Measurements from ENCODE around the gene ATP2B1.

Gene ATP2B1

DNA sequence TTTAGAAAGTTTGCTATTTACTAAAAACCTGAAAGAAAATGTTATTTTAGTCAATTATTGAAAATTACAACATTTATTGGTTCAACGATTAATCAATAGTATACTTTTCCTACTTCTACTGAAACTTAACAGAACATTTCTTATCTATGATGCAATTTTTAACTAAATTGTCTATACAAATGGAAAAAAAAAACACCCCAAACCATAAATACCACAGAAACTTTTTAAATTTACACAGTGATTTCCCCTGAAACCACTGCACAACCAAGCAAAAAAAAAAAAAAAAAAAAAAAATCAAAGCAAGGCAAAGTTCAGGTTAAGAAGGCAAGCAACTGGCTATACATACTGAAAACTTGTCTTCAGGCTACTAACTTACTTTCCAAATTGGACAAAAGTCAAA lies 110.9 kb downstream of the ATP2B1 start:
- Mint-ChIP-seq H3K4me1 (ENCODE audit: low read depth) (peaks cover 16% of the 10 kb centered on the region), H3K4me3 (no peak overlapping the region), H3K9me3 (no peaks in the 10 kb centered on the region), H3K36me3 (ENCODE audit: low read depth) (peaks cover 72% of the 10 kb centered on the region), H3K27ac (no peak overlapping the region), H3K27me3 (no peaks in the 10 kb centered on the region)
- intact Hi-C loops (cut with micrococcal nuclease): no loop called here

DNA sequence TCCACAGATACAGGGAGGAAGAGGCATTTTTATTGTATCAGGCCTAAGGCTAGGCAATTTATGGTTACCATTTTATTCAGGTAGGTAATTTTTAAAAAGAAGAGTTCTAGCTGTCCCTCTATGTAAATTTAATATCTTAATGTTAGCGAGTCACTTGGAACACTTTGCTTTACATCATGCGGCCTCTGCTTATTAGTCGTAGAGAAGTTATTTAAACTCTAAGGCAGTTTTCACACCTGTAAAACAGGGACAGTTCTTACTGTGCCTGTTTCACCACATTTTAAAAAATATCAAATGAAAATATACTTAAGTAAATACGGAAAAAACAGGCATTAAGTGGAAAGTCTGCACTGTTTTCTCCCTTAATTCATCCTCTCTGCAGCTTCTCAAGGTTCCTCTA lies 111.4 kb downstream of the ATP2B1 start:
- Mint-ChIP-seq H3K27ac (no peak overlapping the region), H3K27me3 (no peaks in the 10 kb centered on the region), H3K9me3 (no peaks in the 10 kb centered on the region), H3K36me3 (ENCODE audit: low read depth) (peaks cover 72% of the 10 kb centered on the region), H3K4me1 (ENCODE audit: low read depth) (peaks cover 16% of the 10 kb centered on the region), H3K4me3 (no peak overlapping the region)
- intact Hi-C loops (cut with micrococcal nuclease): no loop called here

DNA sequence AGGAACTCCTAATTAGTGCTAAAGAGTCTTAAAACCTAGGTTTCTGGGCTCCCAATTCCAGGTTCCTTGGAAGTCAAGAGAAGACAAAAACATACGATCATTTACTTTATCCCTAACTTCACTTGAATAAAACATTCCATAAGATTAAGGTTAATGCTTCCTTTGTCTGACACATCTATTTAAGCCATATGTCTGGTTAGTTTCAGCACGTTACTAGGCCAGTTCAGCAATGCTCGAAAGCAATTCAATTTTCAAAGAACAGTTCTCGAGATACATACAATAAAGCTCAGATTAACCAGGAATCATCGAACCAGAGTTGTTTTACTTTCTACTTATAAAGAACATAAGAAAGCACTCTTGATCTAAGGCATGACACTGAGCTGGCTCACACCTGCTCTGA lies 114.8 kb downstream of the ATP2B1 start:
- intact Hi-C loops (cut with micrococcal nuclease): no loop called here
- H3K4me3 Mint-ChIP-seq: no peak overlapping the region
- no peaks in the 10 kb centered on the region for H3K9me3 Mint-ChIP-seq
- H3K27me3 Mint-ChIP-seq: no peaks in the 10 kb centered on the region
- H3K27ac Mint-ChIP-seq: no peak overlapping the region
- peaks cover 76% of the 10 kb centered on the region for H3K36me3 Mint-ChIP-seq (ENCODE audit: low read depth)
- peaks cover 13% of the 10 kb centered on the region for H3K4me1 Mint-ChIP-seq (ENCODE audit: low read depth)

DNA sequence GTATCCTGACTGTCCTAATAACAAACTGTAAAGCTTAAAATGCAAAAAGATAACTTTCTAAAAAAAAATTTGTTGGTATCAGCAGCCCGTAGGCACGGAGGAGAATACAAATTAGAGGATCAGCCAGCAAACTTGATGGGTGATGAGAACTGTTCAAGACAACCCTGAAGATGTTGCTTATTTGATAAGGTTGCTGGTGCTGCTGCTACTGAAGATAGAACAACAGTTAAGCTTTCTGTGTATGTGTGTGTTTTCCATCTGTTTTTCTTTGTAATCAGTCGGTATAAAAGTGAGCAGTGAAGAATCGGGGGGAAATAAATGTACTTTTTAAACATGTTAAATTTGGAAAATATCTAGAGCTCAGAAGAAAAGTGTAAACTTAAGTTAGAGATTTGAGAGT lies 115.4 kb downstream of the ATP2B1 start:
- Mint-ChIP-seq H3K9me3 (no peaks in the 10 kb centered on the region), H3K36me3 (ENCODE audit: low read depth) (peaks cover 73% of the 10 kb centered on the region), H3K4me1 (ENCODE audit: low read depth) (peaks cover 7% of the 10 kb centered on the region), H3K27me3 (no peaks in the 10 kb centered on the region), H3K4me3 (no peak overlapping the region), H3K27ac (peak overlapping the region; percentile 31)
- intact Hi-C loops (cut with micrococcal nuclease): no loop called here

DNA sequence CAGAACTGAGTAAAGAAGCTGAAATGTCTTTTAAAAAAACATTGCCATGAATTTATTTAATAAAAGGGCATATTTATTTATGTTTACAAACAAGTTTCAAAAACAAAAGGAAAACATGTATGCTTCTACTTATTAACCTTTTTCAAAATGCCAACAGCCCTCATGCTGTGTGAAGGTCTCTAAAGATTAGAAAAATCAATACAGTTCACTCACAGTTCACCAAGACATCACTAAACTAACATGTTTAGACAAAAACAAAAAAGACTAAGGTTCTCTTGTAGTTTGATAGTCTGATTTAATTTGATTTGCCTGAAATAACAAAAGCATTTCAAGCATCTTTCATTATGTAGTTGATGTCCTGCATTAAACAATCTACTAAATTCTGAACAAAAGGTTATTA lies 118.9 kb downstream of the ATP2B1 start:
- H3K27me3 Mint-ChIP-seq: no peaks in the 10 kb centered on the region
- intact Hi-C loops (cut with micrococcal nuclease): loop anchor here (5.0 kb wide), 1 partner anchor 33 kb away; no protein-coding TSS in a partner anchor
- peaks cover 8% of the 10 kb centered on the region for H3K4me1 Mint-ChIP-seq (ENCODE audit: low read depth)
- H3K36me3 Mint-ChIP-seq (ENCODE audit: low read depth): peaks cover 84% of the 10 kb centered on the region
- no peak overlapping the region for H3K27ac Mint-ChIP-seq
- no peaks in the 10 kb centered on the region for H3K9me3 Mint-ChIP-seq
- no peak overlapping the region for H3K4me3 Mint-ChIP-seq

DNA sequence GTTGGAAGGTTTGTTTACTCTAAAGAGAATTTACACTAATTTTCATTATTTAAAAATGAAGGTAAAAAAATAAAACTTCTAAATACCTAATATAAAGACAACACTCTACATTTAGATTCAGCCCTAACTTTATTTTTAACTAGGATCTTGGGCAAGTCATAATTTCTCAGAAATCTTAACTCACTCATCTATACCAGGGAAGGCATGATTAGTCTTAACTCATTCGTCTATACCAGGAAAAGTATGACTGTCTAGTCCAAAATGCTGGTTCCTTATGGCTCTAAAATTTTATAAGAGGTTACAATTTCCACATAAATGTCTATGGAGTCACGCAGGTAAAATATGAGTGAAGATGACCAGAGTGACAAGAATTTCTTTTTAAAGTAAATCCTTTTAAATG lies 130.1 kb downstream of the ATP2B1 start:
- Mint-ChIP-seq H3K27ac (no peak overlapping the region), H3K4me1 (ENCODE audit: low read depth) (peaks cover 6% of the 10 kb centered on the region), H3K4me3 (no peak overlapping the region), H3K9me3 (no peaks in the 10 kb centered on the region), H3K36me3 (ENCODE audit: low read depth) (peaks cover 10% of the 10 kb centered on the region), H3K27me3 (no peaks in the 10 kb centered on the region)
- intact Hi-C loops (cut with micrococcal nuclease): no loop called here

DNA sequence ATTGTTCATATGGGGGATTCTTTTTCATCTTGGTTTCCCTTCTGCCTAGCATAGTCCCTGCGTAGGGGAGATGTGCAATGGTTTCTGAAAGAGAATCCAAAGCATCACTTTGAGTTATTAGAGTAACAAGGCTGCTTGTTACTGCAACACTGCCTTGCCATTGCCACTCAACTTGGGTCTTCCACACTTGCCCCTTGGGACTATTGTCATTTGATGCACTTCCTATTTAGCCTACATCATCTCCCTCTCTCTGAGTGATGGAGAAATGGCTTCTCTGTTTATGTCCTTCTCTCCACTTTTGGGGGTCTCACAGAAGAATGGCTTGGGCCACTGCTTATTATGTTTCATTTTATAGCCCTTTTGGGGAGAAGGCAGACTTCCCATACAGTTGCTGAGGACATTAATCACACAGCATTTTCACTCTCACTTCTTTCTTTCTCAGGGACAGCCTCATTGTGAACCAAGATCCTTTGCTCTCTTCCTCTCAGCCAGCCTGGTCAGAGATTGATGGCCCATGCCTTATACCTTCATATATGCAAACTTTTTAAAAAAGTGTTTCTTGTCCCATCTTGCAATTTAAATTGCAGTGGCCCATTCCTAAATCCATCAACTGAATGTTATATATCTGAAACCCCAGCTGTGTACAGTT lies 131.9 kb downstream of the ATP2B1 start:
- Mint-ChIP-seq H3K27me3 (no peaks in the 10 kb centered on the region), H3K4me1 (ENCODE audit: low read depth) (peaks cover 6% of the 10 kb centered on the region), H3K36me3 (ENCODE audit: low read depth) (no peaks in the 10 kb centered on the region), H3K4me3 (no peak overlapping the region), H3K27ac (no peak overlapping the region), H3K9me3 (no peaks in the 10 kb centered on the region)
- intact Hi-C loops (cut with micrococcal nuclease): no loop called here

DNA sequence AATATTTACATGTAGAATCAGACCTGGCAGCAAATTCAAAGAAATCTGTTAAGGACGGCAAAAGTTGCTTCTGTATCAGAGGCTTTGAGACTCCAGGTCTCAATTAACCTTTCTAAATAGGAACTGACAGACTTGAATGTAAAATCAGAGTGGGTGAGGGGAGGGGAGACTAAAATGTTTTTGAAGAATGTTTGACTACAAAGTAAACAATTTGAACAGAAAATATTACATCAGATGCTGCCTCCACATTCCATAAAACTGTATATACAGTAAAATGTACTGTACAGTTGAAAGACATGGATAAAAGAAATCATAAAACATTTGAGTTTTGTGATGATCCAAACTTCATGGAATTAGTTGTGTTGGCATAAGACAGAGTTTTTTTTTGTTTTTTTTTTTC lies 133.3 kb downstream of the ATP2B1 start:
- intact Hi-C loops (cut with micrococcal nuclease): no loop called here
- peaks cover 6% of the 10 kb centered on the region for H3K4me1 Mint-ChIP-seq (ENCODE audit: low read depth)
- no peaks in the 10 kb centered on the region for H3K9me3 Mint-ChIP-seq
- H3K36me3 Mint-ChIP-seq (ENCODE audit: low read depth): no peaks in the 10 kb centered on the region
- H3K27ac Mint-ChIP-seq: no peak overlapping the region
- no peak overlapping the region for H3K4me3 Mint-ChIP-seq
- H3K27me3 Mint-ChIP-seq: no peaks in the 10 kb centered on the region

DNA sequence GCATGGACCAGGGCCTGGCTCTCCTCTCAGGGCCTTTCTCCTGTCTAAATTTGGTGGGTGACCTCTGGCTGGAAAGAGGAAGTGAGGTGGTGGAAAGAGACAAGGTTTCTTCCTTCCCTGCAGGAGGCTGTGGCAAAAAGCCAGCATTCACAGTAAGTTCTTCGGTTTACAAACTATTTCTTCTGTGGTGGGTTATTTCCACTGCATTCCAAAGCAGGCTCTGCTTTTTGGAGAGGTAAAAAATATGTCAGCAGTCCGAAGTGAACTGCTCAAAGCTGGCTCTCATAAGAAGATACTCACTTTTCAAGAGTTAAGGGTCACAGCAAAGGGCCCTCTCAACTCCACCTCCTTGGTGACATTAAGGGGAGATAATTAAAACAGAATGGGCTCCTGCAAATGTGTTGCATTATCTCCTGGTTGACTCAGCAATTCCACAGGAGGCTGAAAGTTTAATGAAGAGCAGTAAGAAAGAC lies 133.9 kb downstream of the ATP2B1 start:
- intact Hi-C loops (cut with micrococcal nuclease): no loop called here
- Mint-ChIP-seq H3K4me3 (no peak overlapping the region), H3K27ac (no peak overlapping the region), H3K4me1 (ENCODE audit: low read depth) (peaks cover 6% of the 10 kb centered on the region), H3K36me3 (ENCODE audit: low read depth) (no peaks in the 10 kb centered on the region), H3K9me3 (no peaks in the 10 kb centered on the region), H3K27me3 (no peaks in the 10 kb centered on the region)

DNA sequence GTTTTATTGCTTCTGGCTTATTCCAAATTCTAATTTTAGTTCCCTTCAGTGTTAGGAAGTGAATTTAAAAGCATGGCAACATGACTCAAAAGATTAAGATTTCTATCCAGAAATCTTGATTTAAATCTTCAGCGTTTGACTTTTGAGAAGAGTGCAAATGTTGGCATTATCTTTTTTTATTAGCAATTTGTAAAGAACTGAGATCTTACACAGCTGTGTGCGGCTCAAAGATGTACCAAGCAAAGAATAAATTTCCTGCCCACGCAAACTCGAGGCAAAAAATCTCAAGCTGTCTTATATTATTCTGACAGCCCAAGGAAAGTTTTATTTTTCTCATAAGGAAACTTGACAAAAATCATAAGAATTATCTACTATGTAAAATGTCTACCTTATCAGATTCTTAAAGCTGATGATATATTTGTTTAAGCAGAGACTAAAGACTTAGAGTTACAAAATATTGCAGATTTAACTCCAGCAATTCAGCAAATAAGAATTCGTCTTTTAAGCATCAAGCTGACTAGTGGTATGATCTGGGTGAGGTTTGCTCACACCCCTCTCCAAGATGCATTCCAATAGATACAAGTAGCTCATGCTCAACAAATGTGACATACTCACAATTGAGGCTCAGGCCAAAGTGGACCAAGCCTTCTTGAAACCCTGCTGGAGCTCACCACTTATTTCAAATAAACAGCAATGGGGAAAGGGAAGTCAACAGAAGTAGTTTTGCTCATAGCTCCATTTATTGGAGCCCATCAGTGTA lies 135.4 kb downstream of the ATP2B1 start:
- intact Hi-C loops (cut with micrococcal nuclease): no loop called here
- Mint-ChIP-seq H3K4me1 (ENCODE audit: low read depth) (peaks cover 11% of the 10 kb centered on the region), H3K9me3 (no peaks in the 10 kb centered on the region)

DNA sequence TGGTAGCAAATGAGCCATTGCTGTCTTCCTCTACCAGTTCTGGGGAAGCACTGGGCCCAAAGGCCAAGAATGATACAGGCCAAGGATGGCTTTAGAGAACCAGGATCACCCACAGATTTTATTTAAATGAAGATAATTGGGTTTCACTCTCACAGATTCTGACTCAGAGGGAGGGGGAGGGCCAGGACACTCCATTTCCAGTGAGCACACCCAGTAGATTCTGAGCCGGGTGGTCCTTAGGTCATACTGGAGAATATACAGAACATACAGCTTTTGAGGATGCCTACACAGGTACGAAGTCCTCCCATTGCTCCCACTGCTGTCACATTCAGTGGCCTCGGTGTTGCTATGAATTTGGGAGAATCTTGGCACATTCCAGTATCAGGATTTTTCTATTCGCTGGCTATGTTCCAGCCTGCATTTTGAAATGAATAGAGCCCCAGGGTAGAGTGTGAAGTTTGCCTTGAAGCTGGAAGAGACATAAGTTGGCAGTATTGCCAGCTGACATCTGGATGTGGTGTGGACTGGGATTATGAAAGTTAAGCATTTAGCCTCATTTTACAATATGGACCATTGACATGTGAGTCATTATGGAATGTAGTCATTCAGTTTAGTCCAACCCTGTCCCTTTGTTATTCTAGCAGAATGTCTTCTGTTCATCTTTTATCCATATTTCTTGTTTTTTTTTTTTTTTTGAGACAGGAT lies 137.0 kb downstream of the ATP2B1 start:
- peaks cover 8% of the 10 kb centered on the region for H3K4me1 Mint-ChIP-seq (ENCODE audit: low read depth)
- no peak overlapping the region for H3K4me3 Mint-ChIP-seq
- intact Hi-C loops (cut with micrococcal nuclease): no loop called here
- no peaks in the 10 kb centered on the region for H3K27me3 Mint-ChIP-seq
- H3K27ac Mint-ChIP-seq: no peak overlapping the region
- no peaks in the 10 kb centered on the region for H3K9me3 Mint-ChIP-seq
- H3K36me3 Mint-ChIP-seq (ENCODE audit: low read depth): no peaks in the 10 kb centered on the region

More for the DNA sequence above, 135.4 kb downstream of the ATP2B1 start:
- H3K4me3 Mint-ChIP-seq: no peak overlapping the region
- no peaks in the 10 kb centered on the region for H3K27me3 Mint-ChIP-seq
- H3K27ac Mint-ChIP-seq: no peak overlapping the region
- H3K36me3 Mint-ChIP-seq (ENCODE audit: low read depth): no peaks in the 10 kb centered on the region

DNA sequence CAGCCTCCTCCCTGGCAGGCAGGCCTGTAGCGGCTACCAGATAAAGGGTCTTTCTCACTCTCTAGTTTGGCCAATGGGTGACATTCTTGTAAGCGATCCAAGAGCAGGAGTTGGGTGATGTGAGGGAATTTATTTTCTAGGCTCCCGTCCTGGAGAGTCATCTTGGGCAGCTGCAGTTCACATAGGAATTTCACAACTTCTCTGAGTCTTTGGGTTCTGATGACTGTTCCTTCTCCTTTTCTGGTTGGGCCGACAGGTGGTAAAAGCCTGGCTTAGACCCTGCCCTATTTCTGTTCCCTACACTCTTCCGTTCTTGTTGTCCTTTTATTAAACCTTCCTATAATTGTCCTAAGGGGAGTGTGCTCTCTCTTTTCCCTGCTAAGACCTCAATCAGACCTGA lies 140.2 kb downstream of the ATP2B1 start:
- no peaks in the 10 kb centered on the region for H3K36me3 Mint-ChIP-seq (ENCODE audit: low read depth)
- H3K27ac Mint-ChIP-seq: no peak overlapping the region
- H3K27me3 Mint-ChIP-seq: no peaks in the 10 kb centered on the region
- H3K9me3 Mint-ChIP-seq: no peaks in the 10 kb centered on the region
- no peak overlapping the region for H3K4me3 Mint-ChIP-seq
- intact Hi-C loops (cut with micrococcal nuclease): no loop called here
- H3K4me1 Mint-ChIP-seq (ENCODE audit: low read depth): peaks cover 6% of the 10 kb centered on the region

DNA sequence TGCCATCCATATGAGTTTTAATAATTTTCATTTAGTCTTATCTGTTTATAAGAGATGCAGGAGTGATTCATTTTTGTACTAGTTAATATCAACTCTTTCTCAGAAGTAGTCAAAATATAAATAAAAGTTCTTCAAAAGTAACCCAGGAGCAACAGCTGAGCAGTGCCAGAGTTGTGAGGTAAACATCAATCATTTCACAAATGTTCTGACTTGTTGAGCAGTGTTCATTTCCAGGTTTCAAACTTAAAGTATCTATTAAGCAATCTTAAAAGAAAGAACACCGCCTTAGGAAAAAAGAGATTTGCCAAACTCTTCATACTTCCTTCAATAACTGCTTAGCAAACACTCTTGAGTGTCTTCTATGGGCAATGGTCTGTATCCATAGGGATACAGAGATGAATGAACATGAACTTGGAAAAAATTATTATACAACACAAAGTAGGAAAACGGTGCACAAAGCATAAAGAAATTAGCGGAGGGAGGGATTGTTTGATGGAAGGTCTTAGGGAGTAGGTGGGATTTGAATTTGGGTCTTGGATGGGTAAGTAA lies 140.9 kb downstream of the ATP2B1 start:
- H3K4me1 Mint-ChIP-seq (ENCODE audit: low read depth): peaks cover 6% of the 10 kb centered on the region
- H3K27ac Mint-ChIP-seq: no peak overlapping the region
- H3K27me3 Mint-ChIP-seq: no peaks in the 10 kb centered on the region
- intact Hi-C loops (cut with micrococcal nuclease): no loop called here
- H3K36me3 Mint-ChIP-seq (ENCODE audit: low read depth): no peaks in the 10 kb centered on the region
- no peaks in the 10 kb centered on the region for H3K9me3 Mint-ChIP-seq
- H3K4me3 Mint-ChIP-seq: no peak overlapping the region

DNA sequence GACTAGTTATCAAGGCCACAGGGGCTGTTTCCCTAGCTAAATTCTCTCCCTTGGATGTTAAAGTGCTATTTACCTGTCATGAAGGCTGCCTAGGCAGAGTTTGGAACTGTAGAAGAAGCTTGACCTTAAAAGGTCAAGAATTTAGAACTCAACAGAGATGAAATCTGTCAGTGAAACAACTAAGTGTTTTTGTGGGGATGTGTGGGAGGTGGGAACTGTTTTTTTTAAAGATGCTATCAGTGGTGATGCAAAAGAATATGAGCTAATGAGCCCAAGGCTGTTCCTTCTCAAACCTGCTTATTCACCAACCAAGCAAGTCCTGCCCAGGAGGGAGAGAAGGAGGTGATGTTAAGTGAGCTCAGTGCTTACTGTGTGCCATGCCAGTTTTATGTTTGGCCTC lies 142.0 kb downstream of the ATP2B1 start:
- Mint-ChIP-seq H3K9me3 (no peaks in the 10 kb centered on the region), H3K4me3 (no peak overlapping the region), H3K36me3 (ENCODE audit: low read depth) (no peaks in the 10 kb centered on the region), H3K27me3 (no peaks in the 10 kb centered on the region), H3K4me1 (ENCODE audit: low read depth) (peaks cover 6% of the 10 kb centered on the region), H3K27ac (no peak overlapping the region)
- intact Hi-C loops (cut with micrococcal nuclease): no loop called here
